ENCODE measurements around the gene GNB1.

GNB1 gene

GRCh38 chr1:1779320-1779675, 111.6 kb downstream of the GNB1 start:
- DNase-seq, result no peak

GRCh38 chr1:1778663-1779319, 112.1 kb downstream of the GNB1 start:
- DNase-seq, result peak; percentile 66

- DNase-seq, result peak; percentile 62
These were observed 112.8 kb downstream of the GNB1 start, which contains the start of gene NADK for GRCh38 chr1:1777950-1778662. Gene NADK (minus strand): TSS chr1:1778470. CDS start chr1:1765406, 13,064 bp downstream.

- DNase-seq, result no peak
These were observed 113.3 kb downstream of the GNB1 start for GRCh38 chr1:1777583-1777899.

GRCh38 chr1:1776672-1777582, 114.0 kb downstream of the GNB1 start:
- no peak for DNase-seq

- DNase-seq, result no peak
These were observed 115.3 kb downstream of the GNB1 start for GRCh38 chr1:1775327-1776226.

GRCh38 chr1:1773874-1774273, 117.0 kb downstream of the GNB1 start:
- DNase-seq, result no peak

GRCh38 chr1:1771096-1771495, 119.8 kb downstream of the GNB1 start:
- no peak for DNase-seq

- no peak for DNase-seq
These were observed 120.8 kb downstream of the GNB1 start for GRCh38 chr1:1770102-1770501.

GRCh38 chr1:1768249-1768992, 122.5 kb downstream of the GNB1 start:
- DNase-seq, result no peak

GRCh38 chr1:1764876-1765470, 125.9 kb downstream of the GNB1 start:
- DNase-seq, result no peak

- no peak for DNase-seq
These were observed 126.9 kb downstream of the GNB1 start for GRCh38 chr1:1763657-1764621.

GRCh38 chr1:1761504-1762376, 129.1 kb downstream of the GNB1 start:
- no peak for DNase-seq

GRCh38 chr1:1760715-1761114, 130.2 kb downstream of the GNB1 start:
- DNase-seq, result no peak

- no peak for DNase-seq
These were observed 130.6 kb downstream of the GNB1 start for GRCh38 chr1:1760345-1760650.

GRCh38 chr1:1759456-1760344, 131.2 kb downstream of the GNB1 start:
- no peak for DNase-seq

- DNase-seq, result no peak
These were observed 132.0 kb downstream of the GNB1 start for GRCh38 chr1:1758692-1759455.
